ENCODE data around the gene CENPQ.
"Not testable (repeated sequence)": the region's sequence is repeated elsewhere in the genome, so short reads cannot be mapped to it uniquely, and the experiment has no call there.

CENPQ gene

GRCh38 chr6:49463612-49463967 lies 420 bp downstream of the CENPQ start:
- H3K9ac ChIP-seq (ENCODE audit: low read depth, low read length) = peak overlapping the region; percentile 97
- no peaks in the 10 kb centered on the region for H3K27me3 ChIP-seq (ENCODE audit: insufficient read depth, low read length)
- H3K36me3 ChIP-seq (ENCODE audit: insufficient read depth, low read depth, low read length) = peaks cover 4% of the 10 kb centered on the region; the same call in 1 of the 2 replicates
- peak overlapping the region; percentile 42 for H3K27ac ChIP-seq (ENCODE audit: low read length)
- H3K4me1 ChIP-seq (ENCODE audit: insufficient read depth, low read length) = 0 out of 2 replicates have a peak, but pooled peaks cover 4% of the 10 kb centered on the region
- no peaks in the 10 kb centered on the region for H3K9me3 ChIP-seq (ENCODE audit: insufficient read depth, low read depth, low read length)
- peak overlapping the region; percentile 93 for H3K4me3 ChIP-seq (ENCODE audit: low read length)

- Histone ChIP-seq H3K36me3 (ENCODE audit: insufficient read depth, low read depth, low read length) (no peaks in the 10 kb centered on the region), H3K27ac (ENCODE audit: low read length) (no peak overlapping the region), H3K27me3 (ENCODE audit: insufficient read depth, low read length) (no peaks in the 10 kb centered on the region), H3K9ac (ENCODE audit: low read depth, low read length) (no peak overlapping the region; the same call in 1 of the 2 replicates), H3K4me3 (ENCODE audit: low read length) (peak overlapping the region; percentile 93), H3K4me1 (ENCODE audit: insufficient read depth, low read length) (0 out of 2 replicates have a peak, but pooled peaks cover 4% of the 10 kb centered on the region), H3K9me3 (ENCODE audit: insufficient read depth, low read depth, low read length) (no peaks in the 10 kb centered on the region)
These were observed 1.5 kb downstream of the CENPQ start for GRCh38 chr6:49464691-49465090.

GRCh38 chr6:49468042-49468441 lies 4.9 kb downstream of the CENPQ start:
- H3K4me3 ChIP-seq (ENCODE audit: low read length) = no peak overlapping the region
- no peak overlapping the region for H3K9ac ChIP-seq (ENCODE audit: low read depth, low read length)
- peaks cover 29% of the 10 kb centered on the region for H3K36me3 ChIP-seq (ENCODE audit: insufficient read depth, low read depth, low read length)
- no peaks in the 10 kb centered on the region for H3K27me3 ChIP-seq (ENCODE audit: insufficient read depth, low read length)
- no peaks in the 10 kb centered on the region for H3K9me3 ChIP-seq (ENCODE audit: insufficient read depth, low read depth, low read length)
- no peak overlapping the region for H3K27ac ChIP-seq (ENCODE audit: low read length)
- no peaks in the 10 kb centered on the region for H3K4me1 ChIP-seq (ENCODE audit: insufficient read depth, low read length)

GRCh38 chr6:49476564-49476963 lies 13.4 kb downstream of the CENPQ start:
- H3K4me3 ChIP-seq (ENCODE audit: low read length); H3K27ac ChIP-seq (ENCODE audit: low read length); H3K9me3 ChIP-seq (ENCODE audit: insufficient read depth, low read depth, low read length); H3K4me1 ChIP-seq (ENCODE audit: insufficient read depth, low read length); H3K27me3 ChIP-seq (ENCODE audit: insufficient read depth, low read length); H3K9ac ChIP-seq (ENCODE audit: low read depth, low read length): not testable (repeated sequence)
- H3K36me3 ChIP-seq (ENCODE audit: insufficient read depth, low read depth, low read length) = peaks cover 37% of the 10 kb centered on the region

GRCh38 chr6:49479308-49479970 lies 16.3 kb downstream of the CENPQ start:
- H3K9ac ChIP-seq (ENCODE audit: low read depth, low read length) = no peak overlapping the region
- H3K27me3 ChIP-seq (ENCODE audit: insufficient read depth, low read length) = no peaks in the 10 kb centered on the region
- H3K36me3 ChIP-seq (ENCODE audit: insufficient read depth, low read depth, low read length) = peaks cover 23% of the 10 kb centered on the region
- no peaks in the 10 kb centered on the region for H3K4me1 ChIP-seq (ENCODE audit: insufficient read depth, low read length)
- H3K4me3 ChIP-seq (ENCODE audit: low read length) = no peak overlapping the region
- H3K27ac ChIP-seq (ENCODE audit: low read length) = no peak overlapping the region
- H3K9me3 ChIP-seq (ENCODE audit: insufficient read depth, low read depth, low read length) = peaks cover 5% of the 10 kb centered on the region; the same call in 1 of the 2 replicates

- not testable (repeated sequence) for H3K9ac ChIP-seq (ENCODE audit: low read depth, low read length); H3K9me3 ChIP-seq (ENCODE audit: insufficient read depth, low read depth, low read length); H3K4me1 ChIP-seq (ENCODE audit: insufficient read depth, low read length); H3K27me3 ChIP-seq (ENCODE audit: insufficient read depth, low read length); H3K4me3 ChIP-seq (ENCODE audit: low read length); H3K27ac ChIP-seq (ENCODE audit: low read length)
- peaks cover 42% of the 10 kb centered on the region for H3K36me3 ChIP-seq (ENCODE audit: insufficient read depth, low read depth, low read length)
These were observed 18.7 kb downstream of the CENPQ start for GRCh38 chr6:49481846-49482245.

GRCh38 chr6:49483380-49483779 lies 20.2 kb downstream of the CENPQ start:
- peaks cover 50% of the 10 kb centered on the region for H3K36me3 ChIP-seq (ENCODE audit: insufficient read depth, low read depth, low read length)
- not testable (repeated sequence) for H3K4me3 ChIP-seq (ENCODE audit: low read length); H3K9me3 ChIP-seq (ENCODE audit: insufficient read depth, low read depth, low read length); H3K9ac ChIP-seq (ENCODE audit: low read depth, low read length); H3K4me1 ChIP-seq (ENCODE audit: insufficient read depth, low read length); H3K27me3 ChIP-seq (ENCODE audit: insufficient read depth, low read length); H3K27ac ChIP-seq (ENCODE audit: low read length)

- Histone ChIP-seq H3K4me3 (ENCODE audit: low read length) (no peak overlapping the region), H3K36me3 (ENCODE audit: insufficient read depth, low read depth, low read length) (peaks cover 72% of the 10 kb centered on the region)
These were observed 27.5 kb downstream of the CENPQ start for GRCh38 chr6:49490633-49491032.

GRCh38 chr6:49497304-49497703 lies 34.1 kb downstream of the CENPQ start:
- Histone ChIP-seq H3K27me3 (ENCODE audit: insufficient read depth, low read length) (no peaks in the 10 kb centered on the region), H3K4me3 (ENCODE audit: low read length) (no peak overlapping the region), H3K36me3 (ENCODE audit: insufficient read depth, low read depth, low read length) (peaks cover 17% of the 10 kb centered on the region), H3K9ac (ENCODE audit: low read depth, low read length) (no peak overlapping the region), H3K4me1 (ENCODE audit: insufficient read depth, low read length) (no peaks in the 10 kb centered on the region), H3K9me3 (ENCODE audit: insufficient read depth, low read depth, low read length) (no peaks in the 10 kb centered on the region), H3K27ac (ENCODE audit: low read length) (no peak overlapping the region)

More at GRCh38 chr6:49490633-49491032, 27.5 kb downstream of the CENPQ start:
- H3K9ac ChIP-seq (ENCODE audit: low read depth, low read length) = no peak overlapping the region
- no peaks in the 10 kb centered on the region for H3K4me1 ChIP-seq (ENCODE audit: insufficient read depth, low read length)
- H3K9me3 ChIP-seq (ENCODE audit: insufficient read depth, low read depth, low read length) = no peaks in the 10 kb centered on the region
- no peak overlapping the region for H3K27ac ChIP-seq (ENCODE audit: low read length)
- H3K27me3 ChIP-seq (ENCODE audit: insufficient read depth, low read length) = no peaks in the 10 kb centered on the region

- no peaks in the 10 kb centered on the region for H3K9me3 ChIP-seq (ENCODE audit: insufficient read depth, low read depth, low read length)
These were observed 36.0 kb downstream of the CENPQ start for GRCh38 chr6:49499126-49499525.

GRCh38 chr6:49499623-49500022 lies 36.5 kb downstream of the CENPQ start, which contains the start of gene GLYATL3:
GLYATL3 (plus strand) TSS chr6:49499923; CDS start chr6:49511991, 12,068 bp downstream.
- Histone ChIP-seq H3K27me3 (ENCODE audit: insufficient read depth, low read length) (no peaks in the 10 kb centered on the region), H3K27ac (ENCODE audit: low read length) (no peak within 1 kb of the TSS), H3K4me1 (ENCODE audit: insufficient read depth, low read length) (no peaks in the 10 kb centered on the region), H3K9ac (ENCODE audit: low read depth, low read length) (no peak within 1 kb of the TSS), H3K9me3 (ENCODE audit: insufficient read depth, low read depth, low read length) (no peaks in the 10 kb centered on the region), H3K4me3 (ENCODE audit: low read length) (no peak within 1 kb of the TSS), H3K36me3 (ENCODE audit: insufficient read depth, low read depth, low read length) (no peaks in the 10 kb centered on the region)

More at GRCh38 chr6:49499126-49499525, 36.0 kb downstream of the CENPQ start:
- H3K36me3 ChIP-seq (ENCODE audit: insufficient read depth, low read depth, low read length) = peaks cover 2% of the 10 kb centered on the region; the same call in 1 of the 2 replicates
- H3K4me1 ChIP-seq (ENCODE audit: insufficient read depth, low read length) = no peaks in the 10 kb centered on the region
- H3K9ac ChIP-seq (ENCODE audit: low read depth, low read length) = no peak overlapping the region
- no peaks in the 10 kb centered on the region for H3K27me3 ChIP-seq (ENCODE audit: insufficient read depth, low read length)
- H3K4me3 ChIP-seq (ENCODE audit: low read length) = no peak overlapping the region
- H3K27ac ChIP-seq (ENCODE audit: low read length) = no peak overlapping the region

- Histone ChIP-seq H3K4me3 (ENCODE audit: low read length) (no peak overlapping the region), H3K9me3 (ENCODE audit: insufficient read depth, low read depth, low read length) (no peaks in the 10 kb centered on the region), H3K9ac (ENCODE audit: low read depth, low read length) (no peak overlapping the region), H3K27me3 (ENCODE audit: insufficient read depth, low read length) (no peaks in the 10 kb centered on the region), H3K36me3 (ENCODE audit: insufficient read depth, low read depth, low read length) (no peaks in the 10 kb centered on the region), H3K27ac (ENCODE audit: low read length) (no peak overlapping the region), H3K4me1 (ENCODE audit: insufficient read depth, low read length) (no peaks in the 10 kb centered on the region)
These were observed 41.5 kb downstream of the CENPQ start for GRCh38 chr6:49504666-49505065.
